Duodenal mucosa (tissue), 2 donors: ENCODE results near the gene EEF2.

Source experiments
- H3K27ac ChIP-seq: one replicate; pipeline ENCODE4 v1.7.0; 2013; ENCODE audit warnings: low read depth, low read length
- H3K27me3 ChIP-seq, 2 donors: one replicate each; pipeline ENCODE4 v1.7.0; 2013; ENCODE audit warnings: low read length in 2 of 2, control low read depth in 1 of 2; ENCODE audit not compliant: insufficient read depth in 2 of 2, control insufficient read depth in 1 of 2
- H3K36me3 ChIP-seq, 2 donors: one replicate each; pipeline ENCODE4 v1.7.0; 2013; ENCODE audit warnings: low read length in 2 of 2, control low read depth in 1 of 2; ENCODE audit not compliant: insufficient read depth in 2 of 2, control insufficient read depth in 1 of 2
- H3K4me1 ChIP-seq, 2 donors: one replicate each; pipeline ENCODE4 v1.7.0; 2013; ENCODE audit warnings: low read length in 2 of 2, control low read depth in 1 of 2; ENCODE audit not compliant: insufficient read depth in 2 of 2, control insufficient read depth in 1 of 2
- H3K4me3 ChIP-seq, 2 donors: one replicate each; pipeline ENCODE4 v1.7.0; 2013; ENCODE audit warnings: low read length in 2 of 2, low read depth in 1 of 2
- H3K9ac ChIP-seq, 2 donors: one replicate each; pipeline ENCODE4 v1.7.0; 2013; ENCODE audit warnings: low read length in 2 of 2, low read depth in 1 of 2
- H3K9me3 ChIP-seq, 2 donors: one replicate each; pipeline ENCODE4 v1.7.0; 2013; ENCODE audit warnings: low read length in 2 of 2, control low read depth in 1 of 2; ENCODE audit not compliant: control insufficient read depth in 1 of 2

Gene EEF2

GRCh38 chr19:3984908-3985642 lies at the start of gene EEF2:
TSS of gene EEF2 (minus strand) at chr19:3985463. CDS start at chr19:3985380, 83 bp downstream.
- H3K27me3 ChIP-seq = no peaks in the 10 kb centered on the region
- H3K36me3 ChIP-seq = peaks cover 40 to 43% of the 10 kb centered on the region in 2 donors
- peak within 1 kb of the TSS; percentile 83 to 94 for H3K9ac ChIP-seq
- H3K4me1 ChIP-seq = peaks cover 29 to 48% of the 10 kb centered on the region in 2 donors
- peak within 1 kb of the TSS; percentile 85 to 91 for H3K4me3 ChIP-seq
- H3K27ac ChIP-seq = peak within 1 kb of the TSS; percentile 98
- no peaks in the 10 kb centered on the region for H3K9me3 ChIP-seq

GRCh38 chr19:4034048-4035017 lies 49.1 kb upstream of the EEF2 start:
- Histone ChIP-seq H3K9me3 (no peaks in the 10 kb centered on the region), H3K27me3 (no peaks in the 10 kb centered on the region), H3K27ac (no peak overlapping the region), H3K4me1 (no peaks in the 10 kb centered on the region), H3K4me3 (no peak overlapping the region), H3K9ac (no peak overlapping the region), H3K36me3 (peaks cover 4 to 58% of the 10 kb centered on the region in 2 donors)

- peaks cover 4 to 64% of the 10 kb centered on the region in 2 donors for H3K36me3 ChIP-seq
- H3K9ac ChIP-seq = no peak overlapping the region
- H3K4me1 ChIP-seq = no peaks in the 10 kb centered on the region
- no peak overlapping the region for H3K27ac ChIP-seq
- H3K4me3 ChIP-seq = no peak overlapping the region
- no peaks in the 10 kb centered on the region for H3K27me3 ChIP-seq
- no peaks in the 10 kb centered on the region for H3K9me3 ChIP-seq
These were observed 48.0 kb upstream of the EEF2 start for GRCh38 chr19:4033028-4033956.

DNA sequence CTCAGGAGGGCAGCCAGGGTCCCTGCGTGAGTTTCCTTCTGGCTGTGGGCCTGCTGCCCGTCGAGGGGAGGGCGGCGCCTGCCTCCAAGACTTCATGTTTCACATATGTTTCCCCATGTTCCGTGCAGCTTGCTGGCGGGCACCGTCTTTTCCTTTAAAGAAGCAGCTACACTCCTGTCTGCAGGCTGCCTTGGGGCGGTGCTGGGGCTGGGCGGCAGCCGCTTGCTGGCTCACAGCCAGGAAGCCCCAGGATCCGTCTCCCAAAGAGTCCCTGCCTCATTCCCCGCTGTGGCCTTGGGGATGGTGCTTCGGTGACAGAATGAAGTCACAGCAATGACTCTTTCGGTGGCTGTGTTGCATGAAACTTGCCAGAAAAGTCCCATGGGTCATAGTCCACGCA lies 47.2 kb upstream of the EEF2 start:
- H3K4me1 ChIP-seq = no peaks in the 10 kb centered on the region
- H3K9ac ChIP-seq = no peak overlapping the region
- no peak overlapping the region for H3K27ac ChIP-seq
- no peaks in the 10 kb centered on the region for H3K27me3 ChIP-seq
- no peaks in the 10 kb centered on the region for H3K9me3 ChIP-seq
- H3K36me3 ChIP-seq = peaks cover 8 to 62% of the 10 kb centered on the region in 2 donors
- H3K4me3 ChIP-seq = no peak overlapping the region

GRCh38 chr19:4031420-4031819 lies 46.2 kb upstream of the EEF2 start:
- H3K4me3 ChIP-seq = no peak overlapping the region
- H3K4me1 ChIP-seq = no peaks in the 10 kb centered on the region
- no peaks in the 10 kb centered on the region for H3K27me3 ChIP-seq
- H3K9me3 ChIP-seq = no peaks in the 10 kb centered on the region
- H3K36me3 ChIP-seq = peaks cover 8 to 54% of the 10 kb centered on the region in 2 donors
- H3K9ac ChIP-seq = no peak overlapping the region
- no peak overlapping the region for H3K27ac ChIP-seq

- Histone ChIP-seq H3K27me3 (no peaks in the 10 kb centered on the region), H3K4me1 (no peaks in the 10 kb centered on the region), H3K9me3 (no peaks in the 10 kb centered on the region), H3K36me3 (peaks cover 8 to 49% of the 10 kb centered on the region in 2 donors), H3K9ac (no peak overlapping the region), H3K27ac (no peak overlapping the region), H3K4me3 (no peak overlapping the region)
These were observed 45.7 kb upstream of the EEF2 start for GRCh38 chr19:4030981-4031380.

DNA sequence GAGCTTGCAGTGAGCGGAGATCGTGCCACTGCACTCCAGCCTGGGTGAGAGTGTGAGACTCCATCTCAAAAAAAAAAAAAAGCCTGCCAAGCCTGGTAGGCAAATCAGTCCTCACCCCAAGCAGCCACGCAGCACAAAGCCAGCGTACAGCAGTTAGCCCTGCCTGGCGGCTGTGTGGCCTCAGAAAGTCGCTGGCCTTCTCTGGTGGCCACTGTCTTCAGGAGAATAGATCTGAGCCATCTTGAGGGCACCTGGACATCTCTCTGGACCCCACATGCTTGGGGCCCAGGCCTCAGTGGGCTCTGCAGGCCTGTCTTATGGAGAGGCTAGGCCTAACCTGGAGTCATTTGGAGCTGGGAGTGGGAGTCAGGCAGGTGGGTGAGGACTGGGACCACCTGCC lies 45.3 kb upstream of the EEF2 start:
- Histone ChIP-seq H3K9ac (no peak overlapping the region), H3K27ac (no peak overlapping the region), H3K36me3 (peaks cover 8 to 45% of the 10 kb centered on the region in 2 donors), H3K4me1 (no peaks in the 10 kb centered on the region), H3K4me3 (no peak overlapping the region), H3K9me3 (no peaks in the 10 kb centered on the region), H3K27me3 (no peaks in the 10 kb centered on the region)

- H3K27me3 ChIP-seq = no peaks in the 10 kb centered on the region
- peaks cover 12 to 49% of the 10 kb centered on the region in 2 donors for H3K36me3 ChIP-seq
- H3K9me3 ChIP-seq = no peaks in the 10 kb centered on the region
- H3K4me3 ChIP-seq = no peak overlapping the region
- no peak overlapping the region for H3K27ac ChIP-seq
- H3K4me1 ChIP-seq = no peaks in the 10 kb centered on the region
- H3K9ac ChIP-seq = no peak overlapping the region
These were observed 44.0 kb upstream of the EEF2 start for GRCh38 chr19:4029247-4029614.

GRCh38 chr19:4028334-4029246 lies 43.3 kb upstream of the EEF2 start:
- peaks cover 12 to 48% of the 10 kb centered on the region in 2 donors for H3K36me3 ChIP-seq
- H3K27me3 ChIP-seq = no peaks in the 10 kb centered on the region
- no peaks in the 10 kb centered on the region for H3K4me1 ChIP-seq
- H3K9ac ChIP-seq = no peak overlapping the region
- H3K9me3 ChIP-seq = no peaks in the 10 kb centered on the region
- no peak overlapping the region for H3K27ac ChIP-seq
- no peak overlapping the region for H3K4me3 ChIP-seq
